GM12878 (cell line): Measurements from ENCODE around the gene ATP10A. TPM values are rescaled to one million over a fixed set of nuclear protein-coding genes. Genes with fewer than 3 reads are reported as not detected.
A peak's percentile ranks its signal among the peaks of the same experiment; 100 is the strongest.

Experiments
- ATAC-seq: fragments of 200-7000 bp; cut with Tn5 transposase; 3 replicates; pipeline ENCODE4 v1.9.1; 2020; ENCODE audit warnings: mild to moderate bottlenecking, moderate library complexity
- BruUV-seq: library from RNA; stranded (reverse); fragments of 400-500 nt; replicated peaks from 2 replicates; lab custom pipeline; 2021; lab: Mats Ljungman, UMichigan
- CTCF ChIA-PET: fragments of 300-600 bp; sonication (Branson Sonifier 250); formaldehyde crosslinking; extraction: SDS; loops from one replicate; lab custom pipeline; 2021; ENCODE audit warnings: inconsistent platforms; lab: Yijun Ruan, JAX
- POLR2A ChIA-PET: fragments of 350-600 bp; formaldehyde crosslinking; extraction: SDS; loops from one replicate; lab custom pipeline; 2021; ENCODE audit warnings: inconsistent platforms; lab: Charles Lee
- RAD21 ChIA-PET: fragments of 300-600 bp; sonication (Branson Sonifier 250); formaldehyde crosslinking; loops from one replicate; lab custom pipeline; 2023; ENCODE audit warnings: antibody characterized with exemption; ENCODE audit not compliant: unreplicated experiment; lab: Charles Lee
- SMC1A ChIA-PET: fragments of 300-600 bp; sonication (Branson Sonifier 250); formaldehyde crosslinking; loops from one replicate; lab custom pipeline; 2023; ENCODE audit not compliant: unreplicated experiment, uncharacterized antibody; lab: Charles Lee
- DNase-seq: peaks from one replicate; pipeline ENCODE4 v3.0.0-alpha.2; 2011; ENCODE audit warnings: low read depth, low spot score
- FAIRE-seq: peaks from 3 replicates; lab custom pipeline; 2011; peaks lifted over from hg19 to GRCh38; lab: Jason Lieb, UNC
- H2AFZ ChIP-seq: 2 replicates; pipeline ENCODE4 v1.6.0; 2011; ENCODE audit warnings: low read depth, low read length, control low read depth; ENCODE audit not compliant: control insufficient read depth
- H3K27ac ChIP-seq: 2 replicates; pipeline ENCODE4 v1.5.1; 2011; ENCODE audit warnings: control low read depth; ENCODE audit not compliant: control insufficient read depth, insufficient read depth
- H3K27me3 ChIP-seq, 2 experiments: replicated peaks in 1 of 2; 2 replicates each; pipeline versions ENCODE4 v1.6.0 to v1.6.1; 2011; ENCODE audit warnings: low read length in 1 of 2; ENCODE audit not compliant: control insufficient read depth in 2 of 2, insufficient read depth in 2 of 2
- H3K36me3 ChIP-seq, 2 experiments: 2 replicates each; pipeline ENCODE4 v1.5.1; 2011; ENCODE audit warnings: low read length in 1 of 2; ENCODE audit not compliant: control insufficient read depth in 2 of 2, insufficient read depth in 2 of 2
- H3K4me1 ChIP-seq: 2 replicates; pipeline ENCODE4 v1.6.1; 2011; ENCODE audit warnings: mild to moderate bottlenecking, low read length, moderate library complexity, mixed read lengths; ENCODE audit not compliant: control insufficient read depth, insufficient read depth
- H3K4me2 ChIP-seq: 2 replicates; pipeline ENCODE4 v1.6.0; 2011; ENCODE audit warnings: control low read depth; ENCODE audit not compliant: control insufficient read depth, insufficient read depth
- H3K4me3 ChIP-seq: fragments of 200-600 bp; sonication (generic); 2 replicates; pipeline ENCODE4 v1.5.1; 2016
- H3K79me2 ChIP-seq: 2 replicates; pipeline ENCODE4 v1.6.0; 2011; ENCODE audit warnings: low read length; ENCODE audit not compliant: control insufficient read depth, insufficient read depth
- H3K9ac ChIP-seq: 2 replicates; pipeline ENCODE4 v1.8.0; 2011; ENCODE audit warnings: low read length, control low read depth, mixed read lengths; ENCODE audit not compliant: control insufficient read depth, insufficient read depth
- H3K9me3 ChIP-seq: replicated peaks from 3 replicates; pipeline ENCODE4 v1.5.1; 2011; ENCODE audit warnings: mild to moderate bottlenecking, low read length; ENCODE audit not compliant: control insufficient read depth, insufficient read depth
- H4K20me1 ChIP-seq: 2 replicates; pipeline ENCODE4 v1.6.0; 2011; ENCODE audit not compliant: control insufficient read depth, insufficient read depth
- ATF3 ChIP-seq: IDR thresholded peaks from 2 replicates; pipeline ENCODE4 v1.6.1; 2011; ENCODE audit warnings: low read depth, mild to moderate bottlenecking, low read length, moderate library complexity, borderline replicate concordance; ENCODE audit errors: extremely low read depth
- NKRF ChIP-seq: fragments of 450-650 bp; conservative IDR thresholded peaks from 2 replicates; pipeline ENCODE4 v1.6.1; 2017; ENCODE audit warnings: mild to moderate bottlenecking, moderate library complexity
- TBL1XR1 ChIP-seq: IDR thresholded peaks from 2 replicates; pipeline ENCODE4 v1.6.1; 2012; ENCODE audit warnings: low read depth, low read length, improper control_type of control experiment
- WRNIP1 ChIP-seq: IDR thresholded peaks from 2 replicates; pipeline ENCODE4 v1.6.1; 2011; ENCODE audit warnings: low read depth, low read length, improper control_type of control experiment, borderline replicate concordance
- WGBS: methylation state at CpG from one replicate; pipeline ENCODE4 v1.1.6; 2016; ENCODE audit warnings: low lambda C conversion rate; ENCODE audit not compliant: insufficient replicate concordance, insufficient coverage; ENCODE audit errors: missing lambda C conversion rate; 5-methylcytosine and 5-hydroxymethylcytosine counted together
- in situ Hi-C: fragments of 300-500 bp; cut with MboI; formaldehyde crosslinking; loops from 9 replicates; pipeline ENCODE4 v1.14.3; 2018; ENCODE audit warnings: mixed read lengths
- intact Hi-C: fragments of 100-400 bp; cut with micrococcal nuclease; formaldehyde crosslinking; loops from one replicate; pipeline ENCODE4 v1.14.2; 2022; ENCODE audit not compliant: unreplicated experiment
- polyA plus RNA-seq, 11 experiments: library from polyadenylated mRNA; depleted of rRNA in 4 of 11; unstranded in 6 of 11; stranded (reverse) in 5 of 11; fragments of >200 nt; fragmentation: Nextera tagmentation in 4 of 11; fragmentation: Illumina TruSeq in 1 of 11; extraction: Ambion mirVana in 4 of 11; extraction: Trizol in 1 of 11; gene quantifications; 1 replicate in 1 of 11; 2 replicates in 10 of 11; pipeline versions ENCODE4 v1.2.1 to v1.2.3, GENCODE V29; 2011 to 2016; ENCODE audit warnings: inconsistent platforms in 2 of 11, missing spikeins in 2 of 11, low read depth in 1 of 11
- total RNA-seq, 4 experiments: library from RNA; depleted of rRNA in 3 of 4; stranded (reverse); fragments of >200 nt in 3 of 4; fragmentation: Illumina TruSeq in 1 of 4; extraction: Trizol in 1 of 4; gene quantifications; 2 replicates each; pipeline versions ENCODE4 v1.2.1 to v1.2.3, GENCODE V29; 2013 to 2021

The ATP10A gene
- total and polyA plus RNA-seq, 10 of the 15 experiments (the other 5 are each of a cell fraction or from before 2014, with no cell fraction given), result 0.04 to 1.5 (median 0.31) TPM; not detected in 2

- BruUV-seq, result no TSS peak
- intact Hi-C loops, result no loop called here
- ChIA-PET CTCF (no interaction called here), POLR2A (no interaction called here), RAD21 (no interaction called here), SMC1A (no interaction called here)
- no peak overlapping the region for H2AFZ ChIP-seq
- no peak for FAIRE-seq
- H3K27me3 ChIP-seq, result no peaks in the 10 kb centered on the region; a peak in 1 of 4 replicates
- TF ChIP-seq TBL1XR1 (no peak), ATF3 (no peak), WRNIP1 (no peak), NKRF (no peak)
- no peak overlapping the region for H3K4me3 ChIP-seq
- 62% methylated on average over 20 of the region's 20 CpGs for WGBS
- H4K20me1 ChIP-seq, result no peaks in the 10 kb centered on the region
- no peaks in the 10 kb centered on the region; the same call in 2 of the 3 replicates for H3K9me3 ChIP-seq
- no peak overlapping the region for H3K4me2 ChIP-seq
- H3K27ac ChIP-seq, result no peak overlapping the region
- H3K9ac ChIP-seq, result no peak overlapping the region
- no peaks in the 10 kb centered on the region for H3K36me3 ChIP-seq
- peak; percentile 27; the same call in 1 of the 3 replicates for ATAC-seq
- H3K4me1 ChIP-seq, result no peaks in the 10 kb centered on the region
- DNase-seq, result no peak
- no peaks in the 10 kb centered on the region for H3K79me2 ChIP-seq
- in situ Hi-C loops, result loop anchor here (10.0 kb wide), 1 partner anchor 166 kb away; no protein-coding TSS in a partner anchor
Observed at GRCh38 chr15:25860885-25861866, 2.0 kb downstream of the ATP10A start.
